Fibroblast of the aortic adventitia (primary cell): Measurements from ENCODE around the gene GLI3. TPM values are rescaled to one million over a fixed set of nuclear protein-coding genes. Genes with fewer than 3 reads are reported as not detected.

Source experiments
- DNase-seq: peaks from one replicate; pipeline ENCODE4 v3.0.0-alpha.2; 2010; ENCODE audit warnings: low read depth
- H3K4me3 ChIP-seq: 2 replicates; pipeline ENCODE4 v1.5.1; 2011; ENCODE audit warnings: low read depth, mild to moderate bottlenecking, control low read depth, low read length, moderate library complexity
- CTCF ChIP-seq: IDR thresholded peaks from 2 replicates; pipeline ENCODE4 v1.5.1; 2011; ENCODE audit warnings: mild to moderate bottlenecking, low read length, control low read depth, inconsistent platforms; ENCODE audit not compliant: insufficient read depth
- total RNA-seq: library from RNA; depleted of rRNA; stranded (reverse); fragments of >200 nt; gene quantifications from 2 replicates; pipeline ENCODE4 v1.2.3, GENCODE V29; 2012; ENCODE audit warnings: low replicate concordance

GLI3 gene
- total RNA-seq, 1 donor: 7.0 TPM

- H3K4me3 ChIP-seq: no peak overlapping the region
- TF ChIP-seq CTCF: no peak
- DNase-seq: no peak
Measured at GRCh38 chr7:42057331-42057730, 179.7 kb downstream of the GLI3 start.

DNA sequence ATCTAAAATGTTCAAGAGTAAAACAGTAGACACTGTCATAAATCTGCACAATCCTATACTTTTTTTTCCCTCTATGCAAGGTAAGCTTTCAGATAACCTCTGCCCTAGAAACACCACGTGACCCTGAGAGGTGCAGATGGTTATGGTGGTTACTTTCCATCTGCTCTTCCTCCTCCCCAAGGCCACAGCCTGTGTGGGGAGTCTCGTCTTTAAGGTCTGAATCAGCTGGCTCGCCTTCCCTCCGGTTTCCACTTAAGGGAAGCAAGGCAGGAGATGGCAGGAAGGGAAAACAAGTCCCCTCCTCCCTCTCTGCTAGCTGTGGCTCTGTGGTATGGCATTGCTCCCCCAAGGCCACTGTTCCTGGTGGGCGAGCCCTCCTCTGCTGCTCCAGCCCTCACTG lies 181.8 kb downstream of the GLI3 start:
- no peak for DNase-seq

GRCh38 chr7:42053834-42054233 lies 183.2 kb downstream of the GLI3 start:
- H3K4me3 ChIP-seq: no peak overlapping the region
- DNase-seq: no peak
- TF ChIP-seq CTCF: no peak

More for the DNA sequence above, 181.8 kb downstream of the GLI3 start:
- no peak overlapping the region for H3K4me3 ChIP-seq
- TF ChIP-seq CTCF: no peak

DNA sequence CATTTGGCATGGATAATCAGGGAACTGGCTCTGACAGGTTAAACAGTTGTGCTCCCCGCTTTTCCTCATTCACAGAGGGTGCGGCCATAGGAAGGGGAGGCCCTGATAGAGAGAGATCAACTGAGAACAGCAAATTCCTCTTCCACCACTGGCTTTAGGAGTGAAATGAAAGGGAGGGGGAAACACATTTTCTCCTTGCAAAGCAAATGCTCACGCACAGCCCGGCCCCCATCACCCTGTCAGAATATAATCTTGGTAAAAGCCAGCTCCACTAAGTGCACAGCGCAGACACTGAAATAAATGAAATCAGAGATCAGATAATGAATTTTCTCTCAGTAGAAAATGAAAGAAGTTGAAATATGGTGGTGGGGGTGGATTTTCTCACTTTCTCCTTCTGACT lies 187.2 kb downstream of the GLI3 start:
- TF ChIP-seq CTCF: no peak

DNA sequence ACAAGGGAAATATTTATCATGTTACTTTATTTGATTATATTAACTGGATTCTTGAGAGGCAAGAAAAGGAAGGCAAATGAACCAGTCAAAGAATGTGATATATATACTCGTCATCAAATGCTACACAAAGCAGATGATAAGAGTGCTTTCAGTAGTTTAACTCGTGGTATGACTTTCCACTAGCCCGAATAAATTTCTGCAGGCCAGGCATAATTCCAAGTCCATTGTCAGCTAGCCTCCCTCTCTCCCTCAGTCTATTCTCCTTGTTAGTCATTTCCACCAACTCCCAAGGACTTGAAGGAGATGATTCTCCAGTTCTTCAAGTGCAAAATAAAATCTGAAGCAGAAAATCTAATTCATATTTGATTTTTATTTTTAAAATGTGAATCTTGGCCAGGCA lies 190.5 kb downstream of the GLI3 start:
- no peak for TF ChIP-seq CTCF
- no peak overlapping the region for H3K4me3 ChIP-seq
- DNase-seq: peak; percentile 91

More for the DNA sequence above, 187.2 kb downstream of the GLI3 start:
- DNase-seq: no peak
- H3K4me3 ChIP-seq: no peak overlapping the region

GRCh38 chr7:42045961-42046360 lies 191.0 kb downstream of the GLI3 start:
- TF ChIP-seq CTCF: no peak
- H3K4me3 ChIP-seq: no peak overlapping the region
- DNase-seq: no peak

- no peak overlapping the region for H3K4me3 ChIP-seq
- DNase-seq: no peak
- no peak for TF ChIP-seq CTCF
Measured at GRCh38 chr7:42039921-42040320, 197.1 kb downstream of the GLI3 start.
